Measurements from ENCODE around the gene PRDM16.

PRDM16 gene

GRCh38 chr1:3474016-3474415 lies 405.0 kb downstream of the PRDM16 start:
- TF ChIP-seq, protein P1, sequence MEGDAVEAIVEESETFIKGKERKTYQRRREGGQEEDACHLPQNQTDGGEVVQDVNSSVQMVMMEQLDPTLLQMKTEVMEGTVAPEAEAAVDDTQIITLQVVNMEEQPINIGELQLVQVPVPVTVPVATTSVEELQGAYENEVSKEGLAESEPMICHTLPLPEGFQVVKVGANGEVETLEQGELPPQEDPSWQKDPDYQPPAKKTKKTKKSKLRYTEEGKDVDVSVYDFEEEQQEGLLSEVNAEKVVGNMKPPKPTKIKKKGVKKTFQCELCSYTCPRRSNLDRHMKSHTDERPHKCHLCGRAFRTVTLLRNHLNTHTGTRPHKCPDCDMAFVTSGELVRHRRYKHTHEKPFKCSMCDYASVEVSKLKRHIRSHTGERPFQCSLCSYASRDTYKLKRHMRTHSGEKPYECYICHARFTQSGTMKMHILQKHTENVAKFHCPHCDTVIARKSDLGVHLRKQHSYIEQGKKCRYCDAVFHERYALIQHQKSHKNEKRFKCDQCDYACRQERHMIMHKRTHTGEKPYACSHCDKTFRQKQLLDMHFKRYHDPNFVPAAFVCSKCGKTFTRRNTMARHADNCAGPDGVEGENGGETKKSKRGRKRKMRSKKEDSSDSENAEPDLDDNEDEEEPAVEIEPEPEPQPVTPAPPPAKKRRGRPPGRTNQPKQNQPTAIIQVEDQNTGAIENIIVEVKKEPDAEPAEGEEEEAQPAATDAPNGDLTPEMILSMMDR (conservative IDR thresholded peaks at IDR 0.05): no peak
- no peak for TF ChIP-seq ZFX (IDR thresholded peaks at IDR 0.05)
- no peak overlapping the region for H3K27ac ChIP-seq

DNA sequence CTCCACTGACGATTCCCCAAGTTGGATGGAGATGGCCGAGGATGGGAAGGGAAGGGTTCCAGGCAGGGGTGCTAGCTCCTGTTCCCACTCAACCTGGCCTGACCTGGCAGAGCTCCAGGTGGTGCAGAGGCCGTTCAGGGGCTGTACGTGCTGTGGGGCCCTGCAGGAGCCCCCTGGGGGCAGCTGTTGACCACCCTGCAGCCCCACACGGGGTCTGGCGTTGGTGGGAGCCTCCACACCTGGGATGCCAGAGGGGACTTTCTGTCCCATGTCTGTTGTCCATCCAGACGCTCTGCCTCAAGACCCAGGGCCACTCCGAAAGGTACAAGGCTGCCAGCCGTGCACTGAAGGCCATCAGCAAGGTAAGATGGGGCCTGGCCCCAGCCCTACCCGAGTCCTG lies 405.4 kb downstream of the PRDM16 start:
- no peak overlapping the region for H3K27ac ChIP-seq
- no peak for TF ChIP-seq ZFX (IDR thresholded peaks at IDR 0.05)
- TF ChIP-seq, protein P1 (conservative IDR thresholded peaks at IDR 0.05): no peak

DNA sequence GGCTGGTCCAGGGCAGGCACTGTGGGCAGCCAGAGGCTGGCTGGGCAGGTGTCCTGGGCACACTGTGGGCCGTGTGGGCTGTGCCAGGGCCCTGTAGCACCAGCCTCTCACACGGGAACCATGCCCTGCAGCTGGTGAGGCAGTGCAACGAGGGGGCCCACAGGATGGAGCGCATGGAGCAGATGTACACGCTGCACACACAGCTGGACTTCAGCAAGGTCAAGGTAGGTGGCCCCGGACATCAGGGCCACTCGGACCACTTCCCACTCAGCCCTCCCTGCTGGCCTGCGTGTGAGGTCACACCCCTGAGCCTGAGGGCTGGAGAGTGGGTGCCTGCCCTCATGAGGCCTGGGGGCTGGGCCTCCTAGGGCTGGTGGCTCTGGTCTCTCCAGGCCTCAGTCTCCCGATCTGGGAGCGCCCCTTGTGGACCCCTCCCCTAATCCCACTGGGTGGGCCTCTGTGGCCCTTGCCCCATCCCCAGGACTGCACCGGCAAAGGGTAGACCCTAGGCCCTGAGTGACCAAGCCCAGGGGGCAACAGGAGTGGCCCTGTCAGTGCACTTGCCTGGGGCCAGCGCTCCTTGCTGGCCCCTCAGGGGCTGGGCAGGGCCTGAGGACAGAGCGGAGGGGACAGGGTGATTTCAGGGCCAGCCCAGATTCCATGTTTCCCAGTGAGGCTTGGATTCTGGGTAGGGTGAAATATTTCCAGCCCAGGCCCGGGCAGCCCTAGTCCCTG lies 407.0 kb downstream of the PRDM16 start:
- TF ChIP-seq ZFX (IDR thresholded peaks at IDR 0.05): no peak
- H3K27ac ChIP-seq: no peak overlapping the region

GRCh38 chr1:3476666-3477065 lies 407.7 kb downstream of the PRDM16 start:
- no peak overlapping the region for H3K27ac ChIP-seq
- TF ChIP-seq ZFX (IDR thresholded peaks at IDR 0.05): no peak
- TF ChIP-seq, protein P1 (conservative IDR thresholded peaks at IDR 0.05): no peak

- TF ChIP-seq ZFX (IDR thresholded peaks at IDR 0.05): no peak
- TF ChIP-seq, protein P1 (conservative IDR thresholded peaks at IDR 0.05): no peak
- no peak overlapping the region for H3K27ac ChIP-seq
Measured at GRCh38 chr1:3477241-3477995, 408.4 kb downstream of the PRDM16 start.

DNA sequence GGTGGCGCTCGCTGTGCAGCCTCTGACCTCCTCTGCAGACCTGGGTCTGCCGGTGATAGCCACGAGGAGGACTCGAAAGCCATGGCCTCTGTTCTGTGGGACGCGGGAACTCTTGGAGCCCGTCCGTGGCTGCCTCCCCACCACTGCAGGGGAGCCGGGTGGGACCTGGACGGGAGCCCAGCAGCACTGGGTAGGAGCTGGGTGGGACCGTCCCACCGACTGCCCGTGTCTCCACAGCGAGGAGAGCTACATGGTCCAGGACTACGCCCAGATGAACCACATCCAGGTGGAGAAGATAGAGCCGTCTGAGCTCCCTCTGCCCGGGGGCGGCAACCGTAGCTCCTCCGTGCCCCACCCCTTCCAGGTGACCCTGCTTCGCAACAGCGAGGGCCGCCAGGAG lies 409.2 kb downstream of the PRDM16 start:
- no peak for TF ChIP-seq ZFX (IDR thresholded peaks at IDR 0.05)
- TF ChIP-seq, protein P1 (conservative IDR thresholded peaks at IDR 0.05): no peak

DNA sequence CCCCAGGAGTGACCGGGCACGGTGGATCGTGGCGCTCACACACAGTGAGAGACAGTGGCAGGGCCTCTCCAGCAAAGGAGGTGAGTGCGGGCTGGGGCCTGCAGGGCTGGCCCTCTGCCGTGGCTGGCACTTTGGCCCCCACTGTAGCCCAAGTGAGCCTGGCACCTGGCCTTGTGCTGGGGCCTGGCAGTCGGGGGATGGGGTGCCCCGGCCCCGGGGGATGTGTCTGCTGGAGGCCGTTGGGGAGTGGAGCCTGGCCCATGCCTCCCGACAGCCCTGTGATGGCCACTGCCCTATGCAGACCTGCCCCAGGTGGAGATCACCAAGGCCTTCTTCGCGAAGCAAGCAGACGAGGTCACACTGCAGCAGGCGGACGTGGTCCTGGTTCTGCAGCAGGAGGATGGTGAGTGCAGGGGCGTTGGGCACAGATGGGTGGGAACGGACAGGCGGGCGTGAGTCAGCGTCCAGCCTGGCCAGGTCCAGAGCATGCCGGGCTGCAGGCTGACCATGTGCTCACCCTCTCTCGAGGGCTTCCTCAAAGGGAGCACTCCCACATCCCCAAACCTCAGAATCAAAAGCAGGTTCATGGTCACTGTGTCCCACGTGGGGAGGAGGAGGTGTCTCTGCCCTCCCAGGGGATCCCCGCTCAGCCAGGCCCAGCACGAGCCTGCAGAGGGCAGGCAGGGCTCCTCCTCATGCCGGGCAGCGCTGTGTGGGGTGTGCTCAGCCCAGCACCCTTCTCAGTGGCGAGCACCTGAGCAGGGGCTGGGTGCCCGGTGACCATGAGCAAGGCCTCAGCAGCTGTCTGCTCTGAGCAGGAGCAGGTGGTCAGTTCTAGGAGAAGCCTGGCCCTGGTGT lies 410.7 kb downstream of the PRDM16 start:
- TF ChIP-seq ZFX (IDR thresholded peaks at IDR 0.05): no peak
- TF ChIP-seq, protein P1 (conservative IDR thresholded peaks at IDR 0.05): no peak

More for the DNA sequence above, 409.2 kb downstream of the PRDM16 start:
- no peak overlapping the region for H3K27ac ChIP-seq

More for the DNA sequence above, 410.7 kb downstream of the PRDM16 start:
- no peak overlapping the region for H3K27ac ChIP-seq

Measured in C4-2B (cell line).